AML-193 (cell line): ENCODE measurements around the gene ARHGEF7.
"Not testable (repeated sequence)": the region's sequence is repeated elsewhere in the genome, so short reads cannot be mapped to it uniquely, and the experiment has no call there.

Experiments used
- DNase-seq, 2 experiments: peaks; one replicate each; lab custom pipeline; 2025; lab: John Stamatoyannopoulos, UW

The ARHGEF7 gene

GRCh38 chr13:111168107-111168506, 53.0 kb downstream of the ARHGEF7 start:
- no peak for DNase-seq

DNA sequence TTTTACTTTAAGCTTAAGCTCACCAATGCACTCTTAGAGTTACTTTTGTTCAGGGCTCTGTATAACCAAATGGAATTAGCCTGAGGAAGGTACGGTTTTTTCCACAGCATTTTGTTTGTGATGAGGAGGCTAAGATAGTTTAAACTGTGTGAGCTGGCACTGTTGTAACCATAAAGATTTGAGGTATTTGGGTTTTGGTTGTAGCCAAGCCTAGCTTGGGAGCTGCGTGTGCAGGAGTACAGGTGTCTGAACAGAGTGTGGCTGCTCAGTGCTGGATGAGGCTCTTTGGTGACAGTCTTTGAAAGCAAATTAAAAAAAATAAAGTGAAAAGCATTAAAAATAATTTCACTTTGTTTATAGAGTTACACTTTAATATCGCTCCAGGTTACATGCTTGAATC, 56.0 kb downstream of the ARHGEF7 start:
- DNase-seq, result no peak

DNA sequence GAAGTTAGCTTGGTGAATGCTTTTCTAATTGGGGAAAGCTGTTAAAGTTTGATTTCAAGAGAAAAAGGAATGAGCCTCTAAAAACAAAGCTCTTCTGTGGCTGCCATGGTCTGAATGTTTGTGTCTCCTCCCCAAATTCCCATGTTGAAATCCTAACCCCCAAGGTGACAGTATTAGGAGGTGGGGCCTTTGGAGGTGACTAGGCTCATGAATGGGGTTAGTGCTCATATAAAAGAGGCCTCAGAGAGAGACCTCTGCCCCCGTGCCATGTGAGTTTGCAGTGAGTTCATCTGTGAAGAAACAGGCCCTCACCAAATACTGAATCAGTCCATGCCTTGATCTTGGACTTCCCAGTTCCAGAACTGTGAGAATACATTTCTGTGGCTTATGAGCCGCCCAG, 56.5 kb downstream of the ARHGEF7 start:
- no peak for DNase-seq

GRCh38 chr13:111174377-111175114, 59.4 kb downstream of the ARHGEF7 start:
- DNase-seq, result no peak

GRCh38 chr13:111175372-111175771, 60.3 kb downstream of the ARHGEF7 start:
- no peak for DNase-seq

DNA sequence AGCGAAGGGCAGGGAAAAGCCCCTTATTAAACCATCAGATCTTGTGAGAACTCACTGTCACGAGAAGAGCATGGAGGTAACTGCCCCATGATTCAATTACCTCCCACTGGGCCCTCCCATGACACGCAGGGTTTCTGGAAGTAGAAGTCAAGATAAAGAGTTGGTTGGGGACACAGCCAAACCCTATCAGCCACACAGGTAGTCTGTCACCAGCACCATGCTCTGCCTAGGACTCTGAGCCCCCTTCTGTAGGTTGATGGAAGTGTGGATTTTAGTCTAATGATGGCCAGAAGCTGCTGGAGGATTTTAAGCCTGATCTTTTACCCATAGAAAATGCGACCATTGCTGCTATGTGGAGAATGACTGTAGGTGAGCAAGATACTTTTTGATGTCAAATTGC, 60.8 kb downstream of the ARHGEF7 start:
- DNase-seq, result no peak

DNA sequence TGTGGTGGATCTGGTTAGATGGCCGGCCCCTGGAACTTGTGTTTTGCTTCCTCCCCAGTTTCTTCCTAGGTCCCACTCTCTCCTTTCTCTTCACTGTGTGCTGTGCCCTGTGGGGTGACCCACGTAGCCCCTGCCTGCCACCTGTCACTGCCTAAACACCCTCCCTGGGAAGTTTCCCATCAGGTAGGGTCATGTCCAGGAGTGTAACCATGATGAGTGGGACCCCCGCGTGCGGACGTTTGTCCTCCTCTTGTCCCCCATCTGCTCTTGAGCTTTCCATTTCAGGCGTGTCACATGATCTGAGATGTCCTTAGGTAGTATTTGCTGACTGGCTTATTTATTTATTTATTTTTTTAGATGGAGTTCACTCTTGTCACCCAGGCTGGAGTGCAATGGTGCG, 61.3 kb downstream of the ARHGEF7 start:
- no peak for DNase-seq

DNA sequence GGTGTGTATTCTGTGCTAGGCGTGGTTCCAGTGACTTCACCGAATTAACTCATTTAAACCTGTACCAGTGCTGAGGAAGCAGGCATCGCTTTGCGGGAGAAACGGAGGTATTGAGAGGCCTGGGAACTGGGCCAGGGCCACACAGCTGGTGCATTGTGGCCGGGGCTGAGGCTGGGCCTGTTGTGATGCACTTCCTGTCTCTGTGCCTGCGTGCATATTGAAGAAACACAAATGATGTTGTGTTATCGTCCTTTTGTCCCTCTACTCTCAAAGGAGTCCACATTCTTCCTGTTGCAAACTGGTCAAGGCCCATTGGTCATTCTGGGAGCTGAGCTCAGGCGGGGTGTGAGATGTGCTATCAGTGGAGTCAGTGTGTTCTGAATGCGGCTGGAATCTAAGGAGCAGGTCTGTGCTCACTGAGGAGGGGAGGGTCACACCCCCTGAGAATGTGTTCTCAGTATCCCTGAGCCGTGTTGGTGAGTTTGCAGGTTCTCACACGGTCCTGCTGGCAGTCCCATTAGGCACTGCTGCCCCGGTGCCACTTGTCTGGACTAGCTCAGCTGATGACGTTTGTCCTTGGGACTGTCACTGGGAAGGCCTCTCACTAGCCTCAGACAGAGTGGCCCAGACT, 62.1 kb downstream of the ARHGEF7 start:
- no peak for DNase-seq

DNA sequence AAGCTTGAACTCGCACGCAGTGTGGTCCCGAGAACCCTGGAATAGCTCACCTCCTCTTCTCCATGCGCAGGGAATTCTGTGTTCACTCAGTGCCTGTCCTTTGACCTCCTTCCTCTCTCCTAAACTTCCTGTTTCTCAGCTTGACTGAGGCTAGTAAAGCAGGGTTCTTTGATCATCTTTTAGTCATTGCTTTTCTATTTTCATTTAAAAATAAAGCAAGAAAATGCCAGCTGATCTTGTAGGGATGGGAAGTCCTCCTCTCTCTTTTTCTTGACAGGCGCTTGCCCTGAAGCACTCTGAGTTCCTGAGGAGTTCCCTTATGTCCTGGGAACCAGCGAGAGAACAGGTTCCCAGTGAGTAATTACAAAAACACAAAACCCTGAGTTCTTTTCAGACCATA, 62.8 kb downstream of the ARHGEF7 start:
- no peak for DNase-seq

DNA sequence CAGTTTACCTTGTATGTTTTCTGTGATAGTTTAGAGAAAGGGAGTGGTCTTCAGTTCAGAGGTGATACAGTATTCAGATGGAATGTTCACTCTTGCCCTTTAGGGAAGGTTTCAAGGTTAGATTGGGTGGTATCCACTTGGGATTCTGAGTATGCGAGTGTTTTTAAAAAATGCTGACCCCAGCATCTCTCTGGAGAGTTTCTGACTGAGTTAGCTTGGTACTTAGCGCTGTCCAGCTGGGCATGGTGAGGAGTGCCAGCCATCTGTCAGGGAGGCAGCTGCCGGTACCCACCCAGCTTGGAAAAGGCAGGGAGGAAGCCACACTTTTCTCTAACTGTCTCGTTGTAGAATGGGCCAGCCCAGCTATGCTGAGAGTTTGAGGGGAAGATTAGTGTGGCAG, 63.3 kb downstream of the ARHGEF7 start:
- DNase-seq, result no peak

DNA sequence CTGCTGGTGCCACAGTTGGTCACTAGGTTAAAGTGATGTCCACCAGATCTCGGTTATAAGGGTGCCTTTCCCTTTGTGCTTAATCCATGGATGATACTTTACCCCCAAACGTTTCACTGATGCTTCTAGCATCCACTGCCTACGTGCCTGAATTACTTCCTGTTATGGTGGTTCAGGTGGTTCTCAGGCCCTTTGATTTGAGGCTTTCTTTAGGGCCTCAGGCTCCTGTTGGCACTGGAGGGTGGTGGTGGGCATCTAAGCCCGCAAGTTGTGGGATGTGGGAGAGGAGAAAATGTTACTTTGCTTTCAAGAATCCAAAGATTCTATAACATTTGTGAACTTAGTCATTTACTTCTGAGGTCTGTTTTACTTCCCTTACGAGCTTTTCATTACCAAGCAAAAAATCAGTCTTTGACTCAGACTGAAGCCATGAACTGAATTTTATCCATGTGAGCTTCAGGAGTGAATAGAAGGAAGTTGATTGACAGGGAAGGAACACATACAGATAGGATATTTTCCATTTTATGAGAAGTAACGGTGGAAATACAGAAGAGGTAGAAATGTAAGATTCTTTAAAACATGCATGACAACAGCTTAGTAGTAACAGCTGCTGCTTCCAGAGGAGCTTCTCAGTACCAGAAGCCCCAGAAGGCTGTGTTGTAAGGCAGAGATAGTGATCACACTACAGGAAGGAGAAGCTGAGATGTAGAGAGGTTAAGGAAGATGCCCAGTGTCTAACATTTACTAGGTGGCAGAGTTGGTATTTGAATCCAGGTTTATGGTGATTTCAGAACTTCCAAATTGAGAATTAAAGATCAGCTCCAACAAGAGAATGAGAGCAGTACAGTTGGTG, 65.0 kb downstream of the ARHGEF7 start:
- DNase-seq, result no peak

DNA sequence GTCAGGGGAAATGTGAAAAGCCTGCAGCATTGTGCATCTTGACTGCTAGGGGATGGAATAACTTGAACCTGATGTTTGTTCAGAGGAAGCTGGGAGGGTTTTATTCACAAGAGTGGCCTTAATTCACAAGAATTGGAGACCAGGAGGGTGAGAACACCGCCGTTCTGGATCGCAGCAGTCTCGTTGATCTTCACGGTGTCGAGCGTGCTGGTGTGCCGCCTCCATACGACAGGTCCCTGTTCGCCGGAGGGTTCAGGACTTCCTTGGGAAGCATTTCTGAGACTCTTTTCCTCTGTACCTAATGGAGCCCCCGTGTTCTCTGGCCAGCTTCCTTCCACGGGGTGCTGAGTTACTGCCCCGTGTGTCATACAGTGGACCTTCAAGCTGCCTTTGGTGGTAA, 66.9 kb downstream of the ARHGEF7 start:
- no peak for DNase-seq

GRCh38 chr13:111183087-111183645, 68.1 kb downstream of the ARHGEF7 start:
- DNase-seq, result no peak

- DNase-seq, result no peak
Measured at GRCh38 chr13:111183959-111184358, 68.8 kb downstream of the ARHGEF7 start.

DNA sequence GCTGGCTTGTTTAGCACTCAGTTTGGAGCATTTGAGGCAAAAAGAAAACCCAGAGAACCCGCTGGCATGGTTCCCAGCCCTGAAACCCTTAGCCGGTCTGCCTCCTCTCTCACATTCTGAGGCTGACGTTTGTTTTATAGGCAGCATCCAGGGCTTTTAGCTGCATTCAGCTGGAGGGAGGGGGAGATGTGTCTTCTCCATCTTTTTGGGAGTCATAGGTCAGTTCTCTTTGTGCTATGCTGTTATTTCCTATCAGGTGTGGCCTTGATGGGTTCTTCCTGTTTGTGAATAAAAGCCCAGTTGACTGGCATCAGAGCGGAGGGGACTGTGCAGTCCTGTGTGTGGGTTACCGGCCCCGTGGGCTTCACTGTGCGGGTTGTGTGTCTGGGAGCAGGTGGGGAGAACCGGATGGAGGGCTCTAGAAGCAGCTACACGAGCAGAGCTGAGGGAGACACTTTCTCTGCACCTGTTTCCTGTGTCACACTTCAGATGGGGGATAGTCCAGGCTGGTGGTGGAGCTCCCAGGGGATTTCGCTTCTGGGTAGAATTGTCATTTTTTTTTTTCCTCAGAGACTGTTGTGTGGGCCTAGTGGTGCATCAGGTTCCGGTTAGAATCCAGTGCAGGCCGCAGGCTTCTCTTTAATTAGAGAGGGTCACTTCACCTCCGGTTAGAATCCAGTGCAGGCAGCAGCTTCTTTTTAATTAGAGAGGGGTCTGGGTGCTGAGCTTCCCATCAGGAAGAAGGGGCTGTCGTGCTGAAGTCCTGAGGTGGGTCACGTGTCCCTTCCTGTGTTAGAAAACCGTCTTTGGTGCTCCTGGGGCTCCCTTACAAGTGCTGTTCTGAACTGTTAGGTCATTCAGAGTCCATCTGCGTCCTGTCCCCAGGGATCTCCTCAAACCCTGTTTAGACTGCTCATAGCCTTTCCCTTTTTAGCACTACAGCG, 69.6 kb downstream of the ARHGEF7 start:
- no peak for DNase-seq

DNA sequence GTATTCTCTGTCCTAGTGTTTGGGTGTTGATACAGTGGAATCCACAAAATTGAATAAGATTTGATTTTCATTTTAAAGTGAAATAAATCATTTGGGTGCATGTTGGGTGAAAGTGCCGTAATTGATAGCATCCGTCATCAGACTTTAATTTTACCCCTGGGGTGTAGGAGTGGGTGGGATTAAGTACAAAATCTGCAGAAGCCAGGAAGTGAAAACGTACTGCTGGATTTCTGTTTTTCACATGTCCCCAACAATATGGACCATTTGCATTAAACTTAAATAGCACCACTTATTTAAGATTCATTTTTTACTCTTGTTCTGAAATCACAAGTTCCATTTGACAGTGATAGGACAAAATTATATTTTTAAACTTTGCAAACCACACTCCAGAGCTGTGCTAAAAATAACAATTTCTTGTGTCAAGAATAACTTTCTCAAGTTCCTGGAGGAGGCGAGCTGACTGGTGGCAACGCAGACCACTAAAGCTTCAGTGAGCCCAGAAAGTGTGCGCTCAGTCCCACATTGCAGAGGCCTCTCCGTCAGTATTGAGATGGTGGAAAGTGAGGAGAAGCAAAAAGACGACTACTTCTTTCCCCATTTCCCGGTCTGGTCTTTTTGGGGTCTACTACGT, 71.3 kb downstream of the ARHGEF7 start:
- DNase-seq, result no peak

GRCh38 chr13:111187960-111188541, 72.9 kb downstream of the ARHGEF7 start:
- DNase-seq, result no peak

- not testable (repeated sequence) for DNase-seq
Measured at GRCh38 chr13:111189064-111189505, 74.0 kb downstream of the ARHGEF7 start.

DNA sequence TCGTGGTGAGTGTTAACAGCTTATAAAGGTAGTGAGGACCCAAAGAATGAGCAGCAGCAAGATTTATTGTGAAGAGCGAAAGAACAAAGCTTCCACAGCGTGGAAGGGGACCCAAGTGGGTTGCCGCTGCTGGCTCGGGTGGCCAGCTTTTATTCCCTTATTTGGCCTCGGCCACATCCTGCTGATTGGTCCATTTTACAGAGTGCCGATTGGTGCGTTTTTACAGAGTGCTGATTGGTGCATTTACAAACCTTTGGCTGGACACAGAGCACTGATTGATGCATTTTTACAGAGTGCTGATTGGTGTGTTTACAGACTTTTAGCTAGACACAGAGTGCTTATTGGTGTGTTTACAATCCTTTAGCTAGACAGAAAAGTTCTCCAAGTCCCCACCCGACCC, 74.4 kb downstream of the ARHGEF7 start:
- not testable (repeated sequence) for DNase-seq

DNA sequence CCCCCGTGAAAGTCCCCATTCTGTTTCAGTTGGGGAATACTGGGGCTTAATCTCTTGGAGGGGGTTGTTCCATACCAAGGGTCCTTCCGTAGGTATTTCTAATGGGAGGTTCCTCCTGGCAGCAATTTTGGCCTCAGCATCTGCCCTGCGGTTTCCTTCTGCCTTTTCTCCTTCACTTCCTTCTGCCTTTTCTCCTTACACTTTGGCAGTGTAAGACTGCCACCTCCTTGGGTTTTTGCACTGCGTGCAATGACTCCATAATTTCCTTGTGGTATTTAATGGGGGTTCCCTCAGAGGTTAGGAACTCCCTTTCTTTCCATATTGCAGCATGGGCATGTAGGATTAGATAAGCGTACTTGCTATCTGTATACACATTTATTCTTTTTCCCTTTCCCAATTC, 78.1 kb downstream of the ARHGEF7 start:
- peak; percentile 76 to 77 for DNase-seq
